CD14-positive monocyte (primary cell): ENCODE results near the gene EML4. TPM values are rescaled to one million over a fixed set of nuclear protein-coding genes. Genes with fewer than 3 reads are reported as not detected.
A peak's percentile ranks its signal among the peaks of the same experiment; 100 is the strongest.
"Not testable (repeated sequence)": the region's sequence is repeated elsewhere in the genome, so short reads cannot be mapped to it uniquely, and the experiment has no call there.

Source experiments
- DNase-seq, 3 donors: peaks; one replicate each; pipeline ENCODE4 v3.0.0-alpha.2; 2011 to 2022
- H2AFZ ChIP-seq: 2 replicates; pipeline ENCODE4 v1.6.0; 2012; ENCODE audit warnings: mild to moderate bottlenecking, low read depth, low read length, inconsistent platforms; ENCODE audit not compliant: insufficient read depth, poor library complexity, severe bottlenecking
- H3K27ac ChIP-seq, 2 donors: 1 replicate in 1 of 2; 2 replicates in 1 of 2; pipeline ENCODE4 v1.5.1; 2012 to 2013; ENCODE audit warnings: low read length in 2 of 2, control low read depth in 1 of 2, inconsistent platforms in 1 of 2, low read depth in 1 of 2, mild to moderate bottlenecking in 1 of 2
- H3K27me3 ChIP-seq, 2 donors: one replicate each; pipeline versions ENCODE4 v1.6.0 to v1.6.1; 2011 to 2013; ENCODE audit warnings: low read length in 2 of 2; ENCODE audit not compliant: control insufficient read depth in 2 of 2, insufficient read depth in 2 of 2
- H3K36me3 ChIP-seq, 2 donors: replicated peaks in 1 of 2; 1 replicate in 1 of 2; 2 replicates in 1 of 2; pipeline versions ENCODE4 v1.5.1 to v1.6.1; 2012 to 2013; ENCODE audit warnings: low read length in 2 of 2, control low read depth in 1 of 2, inconsistent platforms in 1 of 2, mild to moderate bottlenecking in 1 of 2; ENCODE audit not compliant: insufficient read depth in 2 of 2, control insufficient read depth in 1 of 2
- H3K4me1 ChIP-seq, 2 donors: 1 replicate in 1 of 2; 2 replicates in 1 of 2; pipeline versions ENCODE4 v1.5.1 to v1.6.1; 2012 to 2013; ENCODE audit warnings: low read length in 2 of 2, control low read depth in 1 of 2, inconsistent platforms in 1 of 2, mild to moderate bottlenecking in 1 of 2, moderate library complexity in 1 of 2; ENCODE audit not compliant: insufficient read depth in 2 of 2, control insufficient read depth in 1 of 2
- H3K4me2 ChIP-seq: replicated peaks from 2 replicates; pipeline ENCODE3; 2012; ENCODE audit warnings: low read length, moderate library complexity, mild to moderate bottlenecking; ENCODE audit not compliant: poor library complexity, severe bottlenecking; ENCODE audit errors: extremely low read depth
- H3K4me3 ChIP-seq, 3 experiments: fragments of 200-600 bp in 1 of 3; sonication (generic) in 1 of 3; replicated peaks in 1 of 3; 1 replicate in 2 of 3; 2 replicates in 1 of 3; pipeline ENCODE4 v1.5.1; 2011 to 2013; ENCODE audit warnings: low read length in 3 of 3, mild to moderate bottlenecking in 3 of 3, control low read depth in 2 of 3, low read depth in 2 of 3, inconsistent platforms in 1 of 3, moderate library complexity in 1 of 3
- H3K79me2 ChIP-seq: 2 replicates; pipeline ENCODE4 v1.6.0; 2012; ENCODE audit warnings: mild to moderate bottlenecking, control low read depth, inconsistent platforms, low read length, moderate library complexity; ENCODE audit not compliant: insufficient read depth
- H3K9ac ChIP-seq: 2 replicates; pipeline ENCODE4 v1.6.0; 2017; ENCODE audit warnings: low read length, mild to moderate bottlenecking; ENCODE audit not compliant: insufficient read depth, poor library complexity, severe bottlenecking
- H3K9me3 ChIP-seq, 2 donors: replicated peaks in 1 of 2; 1 replicate in 1 of 2; 2 replicates in 1 of 2; pipeline versions ENCODE4 v1.5.1 to v1.6.1; 2012 to 2013; ENCODE audit warnings: low read length in 2 of 2, control low read depth in 1 of 2; ENCODE audit not compliant: control insufficient read depth in 1 of 2, insufficient read depth in 1 of 2
- H4K20me1 ChIP-seq: 2 replicates; pipeline ENCODE4 v1.6.0; 2012; ENCODE audit warnings: mild to moderate bottlenecking, low read length, control low read depth, moderate library complexity; ENCODE audit not compliant: insufficient read depth
- H3K27ac Mint-ChIP-seq, 7 donors: one replicate each; pipeline ENCODE4 v1.8.0; 2020; ENCODE audit warnings: mild to moderate bottlenecking in 7 of 7, mixed read lengths in 7 of 7, moderate library complexity in 6 of 7, inconsistent platforms in 2 of 7
- H3K27me3 Mint-ChIP-seq, 3 donors: one replicate each; pipeline ENCODE4 v1.8.0; 2021 to 2022; ENCODE audit warnings: low read depth in 3 of 3, mild to moderate bottlenecking in 3 of 3, mixed read lengths in 3 of 3, moderate library complexity in 3 of 3, inconsistent platforms in 1 of 3
- H3K36me3 Mint-ChIP-seq, 2 donors: one replicate each; pipeline ENCODE4 v1.8.0; 2020; ENCODE audit warnings: mixed read lengths in 2 of 2, inconsistent platforms in 1 of 2, mild to moderate bottlenecking in 1 of 2
- H3K4me1 Mint-ChIP-seq: one replicate; pipeline ENCODE4 v1.8.0; 2020; ENCODE audit warnings: mild to moderate bottlenecking, mixed read lengths
- H3K4me3 Mint-ChIP-seq, 2 donors: one replicate each; pipeline ENCODE4 v1.8.0; 2020; ENCODE audit warnings: mild to moderate bottlenecking in 2 of 2, mixed read lengths in 2 of 2, moderate library complexity in 1 of 2
- H3K9me3 Mint-ChIP-seq, 7 donors: one replicate each; pipeline ENCODE4 v1.8.0; 2020 to 2022; ENCODE audit warnings: mixed read lengths in 7 of 7, mild to moderate bottlenecking in 6 of 7, moderate library complexity in 6 of 7, inconsistent platforms in 2 of 7
- CTCF ChIP-seq: fragments of 200-600 bp; IDR thresholded peaks from one replicate; pipeline ENCODE4 v1.8.0; 2022; ENCODE audit warnings: antibody characterized with exemption, mild to moderate bottlenecking
- WGBS: methylation state at CpG from one replicate; pipeline ENCODE4 v1.1.5; 2013; ENCODE audit warnings: missing lambda C conversion rate; ENCODE audit not compliant: insufficient coverage; 5-methylcytosine and 5-hydroxymethylcytosine counted together
- intact Hi-C, 2 donors: fragments of 100-400 bp; cut with micrococcal nuclease; formaldehyde crosslinking; loops; one replicate each; pipeline versions ENCODE4 v1.15.0 to v1.15.1; 2023
- polyA plus RNA-seq, 3 donors: library from polyadenylated mRNA; depleted of rRNA in 1 of 3; unstranded in 2 of 3; stranded (reverse) in 1 of 3; fragments of 300-500 nt in 2 of 3; fragments of >200 nt in 1 of 3; fragmentation: Illumina TruSeq in 2 of 3; gene quantifications; 1 replicate in 2 of 3; 2 replicates in 1 of 3; pipeline ENCODE4 v1.2.3, GENCODE V29; 2012 to 2021

Gene EML4
- polyA plus RNA-seq, 3 donors, result 11.5 to 24.3 (median 15.0) TPM

GRCh38 chr2:42129487-42129852, 39.7 kb upstream of the EML4 start:
- H3K9ac ChIP-seq, result no peak overlapping the region
- peaks cover 0 to 7% (median 0%) of the 10 kb centered on the region in 7 donors for H3K9me3 Mint-ChIP-seq
- peaks cover 70% of the 10 kb centered on the region for H3K4me1 Mint-ChIP-seq
- peaks cover 54 to 62% of the 10 kb centered on the region in 2 donors for H3K4me1 ChIP-seq
- no peak overlapping the region for H2AFZ ChIP-seq
- H3K4me3 Mint-ChIP-seq, result peak overlapping the region in 1 of 2 donors; percentile 63
- no peaks in the 10 kb centered on the region for H3K36me3 ChIP-seq
- no peaks in the 10 kb centered on the region for H3K9me3 ChIP-seq
- H3K27ac Mint-ChIP-seq, result peak overlapping the region in 1 of 7 donors; percentile 39
- no peaks in the 10 kb centered on the region for H3K79me2 ChIP-seq
- H3K27ac ChIP-seq, result no peak overlapping the region
- peaks cover 0 to 4% of the 10 kb centered on the region in 2 donors for H3K36me3 Mint-ChIP-seq
- DNase-seq, result no peak
- WGBS, result no CpG with 5 or more reads among the region's 1 CpG
- intact Hi-C loops, result loop anchor here (5.0 kb wide), 2 partner anchors 33 to 38 kb away; partner anchors contain the start of gene EML4 (in 1 of the 2)
- H3K4me3 ChIP-seq, result no peak overlapping the region
- H3K27me3 ChIP-seq, result peaks cover 36 to 45% of the 10 kb centered on the region in 2 donors
- peaks cover 53 to 67% (median 66%) of the 10 kb centered on the region in 3 donors for H3K27me3 Mint-ChIP-seq
- TF ChIP-seq CTCF, result no peak
- H3K4me2 ChIP-seq, result no peak overlapping the region
- H4K20me1 ChIP-seq, result no peaks in the 10 kb centered on the region

GRCh38 chr2:42129947-42130346, 39.2 kb upstream of the EML4 start:
- H2AFZ ChIP-seq, result no peak overlapping the region
- Mint-ChIP-seq H3K27me3 (peaks cover 53 to 67% (median 63%) of the 10 kb centered on the region in 3 donors), H3K4me3 (peak overlapping the region in 1 of 2 donors; percentile 63), H3K9me3 (peaks cover 0 to 5% (median 0%) of the 10 kb centered on the region in 7 donors), H3K4me1 (peaks cover 65% of the 10 kb centered on the region), H3K36me3 (peaks cover 0 to 4% of the 10 kb centered on the region in 2 donors), H3K27ac (no peak overlapping the region)
- H3K27me3 ChIP-seq, result peaks cover 36 to 43% of the 10 kb centered on the region in 2 donors
- H3K79me2 ChIP-seq, result no peaks in the 10 kb centered on the region
- H3K9me3 ChIP-seq, result no peaks in the 10 kb centered on the region
- no peaks in the 10 kb centered on the region for H3K36me3 ChIP-seq
- H3K4me2 ChIP-seq, result no peak overlapping the region
- H3K4me3 ChIP-seq, result no peak overlapping the region
- H3K4me1 ChIP-seq, result peaks cover 49 to 57% of the 10 kb centered on the region in 2 donors
- TF ChIP-seq CTCF, result no peak
- H3K9ac ChIP-seq, result no peak overlapping the region
- peak in 1 of 3 donors; percentile 43 for DNase-seq
- H4K20me1 ChIP-seq, result no peaks in the 10 kb centered on the region
- WGBS, result no CpG with 5 or more reads among the region's 5 CpGs
- intact Hi-C loops, result loop anchor here (5.0 kb wide), 3 partner anchors 32 to 37 kb away; partner anchors contain the start of gene EML4 (in 1 of the 2)
- no peak overlapping the region for H3K27ac ChIP-seq

- not testable (repeated sequence) for H3K9me3 ChIP-seq, H3K27ac ChIP-seq, H3K4me2 ChIP-seq, H3K4me3 ChIP-seq, H3K79me2 ChIP-seq, H2AFZ ChIP-seq, H3K9me3 Mint-ChIP-seq, H3K9ac ChIP-seq, H3K36me3 Mint-ChIP-seq, H3K36me3 ChIP-seq, H4K20me1 ChIP-seq, DNase-seq
- peak overlapping the region in 1 of 2 donors; percentile 6 for H3K4me3 Mint-ChIP-seq
- peak overlapping the region in 1 of 7 donors; percentile 30 for H3K27ac Mint-ChIP-seq
- peaks cover 53 to 67% (median 63%) of the 10 kb centered on the region in 3 donors for H3K27me3 Mint-ChIP-seq
- 100% methylated on average over 1 of the region's 10 CpGs for WGBS
- peaks cover 66% of the 10 kb centered on the region for H3K4me1 Mint-ChIP-seq
- Histone ChIP-seq H3K4me1 (peaks cover 48 to 56% of the 10 kb centered on the region in 2 donors), H3K27me3 (peaks cover 36 to 43% of the 10 kb centered on the region in 2 donors)
- intact Hi-C loops, result loop anchor here (5.0 kb wide), 1 partner anchor 34 kb away; no protein-coding TSS in a partner anchor
These were observed 38.3 kb upstream of the EML4 start for GRCh38 chr2:42130858-42131257.
